Transverse colon (tissue), 4 donors: ENCODE measurements around the gene FDX1. TPM values are rescaled to one million over a fixed set of nuclear protein-coding genes. Genes with fewer than 3 reads are reported as not detected.

Source experiments
- DNase-seq: peaks from one replicate; pipeline ENCODE4 v3.0.0-alpha.2; 2019
- H3K27ac ChIP-seq, 4 donors: fragments of 200-600 bp; sonication (generic); 2 replicates each; pipeline ENCODE4 v1.5.1; 2016 to 2018; ENCODE audit warnings: inconsistent platforms in 4 of 4
- H3K27me3 ChIP-seq: fragments of 200-600 bp; sonication (generic); 2 replicates; pipeline ENCODE4 v1.5.1; 2017; ENCODE audit warnings: inconsistent platforms
- H3K36me3 ChIP-seq, 4 donors: fragments of 200-600 bp; sonication (generic); 2 replicates each; pipeline ENCODE4 v1.5.1; 2017 to 2019; ENCODE audit warnings: inconsistent platforms in 4 of 4
- H3K4me1 ChIP-seq, 4 donors: fragments of 200-600 bp; sonication (generic); 2 replicates each; pipeline ENCODE4 v1.5.1; 2017 to 2020; ENCODE audit warnings: inconsistent platforms in 4 of 4
- H3K4me3 ChIP-seq, 4 donors: fragments of 200-600 bp; sonication (generic); 1 replicate in 1 of 4; 2 replicates in 3 of 4; pipeline versions ENCODE4 v1.5.1 to v1.6.1; 2017 to 2019; ENCODE audit warnings: inconsistent platforms in 4 of 4
- H3K9me3 ChIP-seq, 2 donors: fragments of 200-600 bp; sonication (generic); 2 replicates each; pipeline ENCODE4 v1.5.1; 2017 to 2019; ENCODE audit warnings: inconsistent platforms in 2 of 2
- EP300 ChIP-seq: sonication (generic); formaldehyde crosslinking; IDR thresholded peaks from one replicate; pipeline ENCODE4 v1.6.1; 2017; ENCODE audit warnings: antibody characterized with exemption, low read depth
- POLR2A ChIP-seq: fragments of 450-650 bp; IDR thresholded peaks from one replicate; pipeline ENCODE4 v1.6.1; 2016; ENCODE audit warnings: antibody characterized with exemption, mild to moderate bottlenecking, moderate library complexity
- POLR2AphosphoS5 ChIP-seq, 3 donors: sonication (generic); formaldehyde crosslinking; IDR thresholded peaks; one replicate each; pipeline ENCODE4 v1.6.1; 2016; ENCODE audit warnings: antibody characterized with exemption in 3 of 3
- WGBS, 2 donors: methylation state at CpG; one replicate each; pipeline ENCODE4 v1.1.5; 2018; ENCODE audit warnings: low coverage in 1 of 2; 5-methylcytosine and 5-hydroxymethylcytosine counted together
- in situ Hi-C, 4 donors: fragments of 200-750 bp; cut with MboI; loops; one replicate each; pipeline versions ENCODE4 v1.15.0 to v1.15.1; 2017; ENCODE audit warnings: low sequenced_read_pairs in 3 of 4, low pct_ligation_motif_present in 1 of 4, low pct_unique_long_range_greater_than_20kb in 1 of 4
- intact Hi-C: fragments of 100-400 bp; cut with DNase I; formaldehyde crosslinking; loops from one replicate; pipeline ENCODE4 v1.15.1; 2023; ENCODE audit warnings: low total_unique reads
- total RNA-seq, 4 donors: library from RNA; depleted of rRNA; stranded (reverse); fragments of >200 nt; gene quantifications; one replicate each; pipeline ENCODE4 v1.1.0, GENCODE V29; 2016
- TF ChIP-seq, protein P1 (sequence below), 5 experiments: fragments of 200-600 bp in 3 of 5; fragments of 450-650 bp in 2 of 5; sonication (generic) in 3 of 5; IDR thresholded peaks; 1 replicate in 2 of 5; 2 replicates in 3 of 5; pipeline ENCODE4 v1.5.1; 2016 to 2017; ENCODE audit warnings: antibody characterized with exemption in 5 of 5, inconsistent platforms in 3 of 5, mild to moderate bottlenecking in 2 of 5, moderate library complexity in 1 of 5

FDX1 gene
- total RNA-seq, 4 donors from 2014 or later = 25.4 to 28.9 (median 26.8) TPM

DNA sequence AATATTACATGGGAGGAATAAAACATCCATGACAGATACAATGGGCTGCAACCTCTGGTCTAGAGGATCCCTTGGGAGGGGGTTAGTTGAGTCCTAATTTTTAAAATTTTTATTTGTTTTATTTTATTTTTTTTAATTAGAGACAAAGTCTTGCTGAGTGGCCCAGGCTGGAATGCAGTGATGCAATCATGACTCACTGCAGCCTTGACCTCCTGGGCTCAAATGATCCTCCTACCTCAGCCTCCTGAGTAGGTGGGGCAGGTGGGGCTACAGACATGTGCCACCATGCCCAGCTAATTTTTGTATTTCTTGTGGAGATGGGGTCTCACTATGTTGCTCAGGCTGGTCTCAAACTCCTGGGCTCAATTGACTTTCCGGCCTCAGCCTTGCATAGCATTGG, 43.1 kb downstream of the FDX1 start:
- no peaks in the 10 kb centered on the region for H3K9me3 ChIP-seq
- 92% methylated on average over 1 of the region's 1 CpG; no CpG with 5 or more reads in 1 of the 2 donors for WGBS, 2 donors
- in situ Hi-C loops (loop anchor here (25.0 kb wide), 3 partner anchors 764 to 989 kb away; partner anchors contain the start of gene POU2AF2 (in 2 of the 4)), intact Hi-C loops (no loop called here)
- H3K36me3 ChIP-seq = no peaks in the 10 kb centered on the region
- DNase-seq = no peak
- no peak for TF ChIP-seq POLR2A
- no peak for TF ChIP-seq EP300
- TF ChIP-seq, protein P1, sequence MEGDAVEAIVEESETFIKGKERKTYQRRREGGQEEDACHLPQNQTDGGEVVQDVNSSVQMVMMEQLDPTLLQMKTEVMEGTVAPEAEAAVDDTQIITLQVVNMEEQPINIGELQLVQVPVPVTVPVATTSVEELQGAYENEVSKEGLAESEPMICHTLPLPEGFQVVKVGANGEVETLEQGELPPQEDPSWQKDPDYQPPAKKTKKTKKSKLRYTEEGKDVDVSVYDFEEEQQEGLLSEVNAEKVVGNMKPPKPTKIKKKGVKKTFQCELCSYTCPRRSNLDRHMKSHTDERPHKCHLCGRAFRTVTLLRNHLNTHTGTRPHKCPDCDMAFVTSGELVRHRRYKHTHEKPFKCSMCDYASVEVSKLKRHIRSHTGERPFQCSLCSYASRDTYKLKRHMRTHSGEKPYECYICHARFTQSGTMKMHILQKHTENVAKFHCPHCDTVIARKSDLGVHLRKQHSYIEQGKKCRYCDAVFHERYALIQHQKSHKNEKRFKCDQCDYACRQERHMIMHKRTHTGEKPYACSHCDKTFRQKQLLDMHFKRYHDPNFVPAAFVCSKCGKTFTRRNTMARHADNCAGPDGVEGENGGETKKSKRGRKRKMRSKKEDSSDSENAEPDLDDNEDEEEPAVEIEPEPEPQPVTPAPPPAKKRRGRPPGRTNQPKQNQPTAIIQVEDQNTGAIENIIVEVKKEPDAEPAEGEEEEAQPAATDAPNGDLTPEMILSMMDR (IDR thresholded peaks at IDR 0.05) = no peak
- TF ChIP-seq POLR2AphosphoS5 (IDR thresholded peaks at IDR 0.05) = no peak
- H3K27ac ChIP-seq = no peak overlapping the region
- no peak overlapping the region for H3K4me3 ChIP-seq
- H3K27me3 ChIP-seq = no peaks in the 10 kb centered on the region
- peaks cover 0 to 3% (median 0%) of the 10 kb centered on the region in 4 donors for H3K4me1 ChIP-seq

DNA sequence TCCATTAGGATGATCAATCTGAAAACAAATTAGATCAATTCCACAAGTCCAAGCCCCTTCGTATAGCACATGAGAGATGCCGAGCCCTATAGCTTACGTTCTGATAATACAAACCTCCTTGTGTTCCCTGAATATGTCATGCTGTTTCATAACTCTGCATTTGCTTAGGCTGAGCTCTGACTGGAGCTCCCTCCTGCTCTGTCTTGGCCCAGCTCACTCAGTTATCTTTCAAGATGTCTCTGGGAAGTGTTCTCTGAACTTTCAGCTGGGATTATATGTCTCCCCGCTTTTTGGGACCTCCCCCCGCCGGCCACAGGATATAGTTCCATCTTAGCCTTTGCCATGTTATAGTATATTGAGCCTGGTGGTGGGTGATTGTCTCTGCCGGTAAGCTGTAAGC, 44.0 kb downstream of the FDX1 start:
- no peak overlapping the region for H3K27ac ChIP-seq
- no peak for TF ChIP-seq EP300
- no peak for TF ChIP-seq POLR2AphosphoS5 (IDR thresholded peaks at IDR 0.05)
- no peak for TF ChIP-seq POLR2A
- TF ChIP-seq, protein P1 (IDR thresholded peaks at IDR 0.05) = no peak
- H3K9me3 ChIP-seq = no peaks in the 10 kb centered on the region
- in situ Hi-C loops = loop anchor here (25.0 kb wide), 3 partner anchors 764 to 989 kb away; partner anchors contain the start of gene POU2AF2 (in 2 of the 4)
- intact Hi-C loops = no loop called here
- DNase-seq = no peak
- H3K4me1 ChIP-seq = peaks cover 0 to 3% (median 0%) of the 10 kb centered on the region in 4 donors
- H3K4me3 ChIP-seq = no peak overlapping the region
- H3K36me3 ChIP-seq = no peaks in the 10 kb centered on the region
- WGBS, 2 donors = 88 to 92% methylated on average over 5 to 7 of the region's 7 CpGs
- H3K27me3 ChIP-seq = no peaks in the 10 kb centered on the region

DNA sequence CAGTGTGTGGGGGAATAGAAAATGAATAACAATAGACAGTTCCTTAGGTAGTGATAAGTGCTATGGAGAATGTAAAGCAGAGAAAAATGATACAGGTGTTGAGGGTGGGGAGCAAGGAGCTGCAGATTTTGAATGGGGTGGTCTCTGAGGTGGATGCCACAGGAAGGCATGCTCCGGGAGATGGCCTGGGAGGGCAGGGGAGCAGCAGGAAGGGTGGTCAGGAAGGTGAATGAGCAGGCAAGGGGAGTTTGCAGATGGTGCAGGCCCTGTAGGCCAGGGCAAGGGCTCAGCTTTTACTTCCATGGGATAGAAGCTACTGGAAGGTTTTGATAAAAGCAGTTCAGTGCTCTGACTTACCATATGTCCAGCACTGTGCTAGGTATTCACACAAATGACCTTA, 44.8 kb downstream of the FDX1 start:
- H3K36me3 ChIP-seq = no peaks in the 10 kb centered on the region
- no peaks in the 10 kb centered on the region for H3K27me3 ChIP-seq
- intact Hi-C loops (no loop called here), in situ Hi-C loops (loop anchor here (25.0 kb wide), 3 partner anchors 763 to 988 kb away; partner anchors contain the start of gene POU2AF2 (in 2 of the 4))
- no peak overlapping the region for H3K4me3 ChIP-seq
- WGBS, 2 donors = 100% methylated on average over 1 of the region's 1 CpG
- no peak overlapping the region for H3K27ac ChIP-seq
- no peak for DNase-seq
- H3K9me3 ChIP-seq = no peaks in the 10 kb centered on the region
- TF ChIP-seq EP300 = no peak
- no peak for TF ChIP-seq POLR2AphosphoS5 (IDR thresholded peaks at IDR 0.05)
- TF ChIP-seq, protein P1 (IDR thresholded peaks at IDR 0.05) = no peak
- TF ChIP-seq POLR2A = no peak
- peaks cover 0 to 6% (median 0%) of the 10 kb centered on the region in 4 donors for H3K4me1 ChIP-seq

DNA sequence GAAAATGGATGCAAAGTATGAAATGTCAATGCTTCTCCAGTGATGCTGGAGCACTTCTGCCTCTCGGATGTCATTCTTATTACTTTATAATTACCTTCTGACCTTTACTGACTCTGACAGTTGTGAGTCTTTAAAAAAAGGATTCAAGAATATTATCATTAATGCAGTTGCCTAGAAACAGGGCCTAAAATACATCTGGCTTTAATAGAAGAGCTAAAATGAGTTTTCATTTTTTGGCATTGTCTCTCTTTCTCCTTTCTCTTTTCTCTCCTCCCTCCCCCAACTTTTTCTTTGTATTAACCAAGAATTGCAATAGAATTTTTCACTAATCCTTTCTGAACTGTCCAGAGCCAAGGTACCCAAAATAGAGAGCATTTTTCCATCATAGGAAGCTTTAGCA, 45.9 kb downstream of the FDX1 start:
- Histone ChIP-seq H3K27me3 (no peaks in the 10 kb centered on the region), H3K36me3 (no peaks in the 10 kb centered on the region), H3K9me3 (no peaks in the 10 kb centered on the region), H3K4me1 (peaks cover 0 to 6% (median 0%) of the 10 kb centered on the region in 4 donors), H3K27ac (no peak overlapping the region), H3K4me3 (no peak overlapping the region)
- 94% methylated on average over 1 of the region's 1 CpG; no CpG with 5 or more reads in 1 of the 2 donors for WGBS, 2 donors
- in situ Hi-C loops = no loop called here
- intact Hi-C loops = no loop called here
- TF ChIP-seq POLR2AphosphoS5 (IDR thresholded peaks at IDR 0.05) = no peak
- TF ChIP-seq, protein P1 (IDR thresholded peaks at IDR 0.05) = no peak
- no peak for TF ChIP-seq POLR2A
- TF ChIP-seq EP300 = no peak
- DNase-seq = no peak
